Transverse colon (tissue), 4 donors: ENCODE measurements around the gene SPTBN1.

ENCODE experiments used
- CTCF ChIP-seq, 5 experiments: fragments of 200-600 bp in 3 of 5; fragments of 450-650 bp in 2 of 5; sonication (generic) in 3 of 5; IDR thresholded peaks; 1 replicate in 2 of 5; 2 replicates in 3 of 5; pipeline ENCODE4 v1.5.1; 2016 to 2017; ENCODE audit warnings: antibody characterized with exemption in 5 of 5, inconsistent platforms in 3 of 5, mild to moderate bottlenecking in 2 of 5, moderate library complexity in 1 of 5
- EP300 ChIP-seq: sonication (generic); formaldehyde crosslinking; IDR thresholded peaks from one replicate; pipeline ENCODE4 v1.6.1; 2017; ENCODE audit warnings: antibody characterized with exemption, low read depth
- POLR2A ChIP-seq: fragments of 450-650 bp; IDR thresholded peaks from one replicate; pipeline ENCODE4 v1.6.1; 2016; ENCODE audit warnings: antibody characterized with exemption, mild to moderate bottlenecking, moderate library complexity
- POLR2AphosphoS5 ChIP-seq, 3 donors: sonication (generic); formaldehyde crosslinking; IDR thresholded peaks; one replicate each; pipeline ENCODE4 v1.6.1; 2016; ENCODE audit warnings: antibody characterized with exemption in 3 of 3

- TF ChIP-seq CTCF (IDR thresholded peaks at IDR 0.05) (no peak), POLR2A (no peak), EP300 (no peak), POLR2AphosphoS5 (IDR thresholded peaks at IDR 0.05) (no peak)
Measured at GRCh38 chr2:54704238-54704637, 248.1 kb downstream of the SPTBN1 start.
